GM18861 (cell line): ENCODE measurements around the gene HLA-G.
"Not testable (repeated sequence)": the region's sequence is repeated elsewhere in the genome, so short reads cannot be mapped to it uniquely, and the experiment has no call there.

Experiments
- ATAC-seq: cut with Tn5 transposase; IDR thresholded peaks from one replicate; pipeline ENCODE4 v1.9.1; 2021; ENCODE audit not compliant: unreplicated experiment

HLA-G gene

DNA sequence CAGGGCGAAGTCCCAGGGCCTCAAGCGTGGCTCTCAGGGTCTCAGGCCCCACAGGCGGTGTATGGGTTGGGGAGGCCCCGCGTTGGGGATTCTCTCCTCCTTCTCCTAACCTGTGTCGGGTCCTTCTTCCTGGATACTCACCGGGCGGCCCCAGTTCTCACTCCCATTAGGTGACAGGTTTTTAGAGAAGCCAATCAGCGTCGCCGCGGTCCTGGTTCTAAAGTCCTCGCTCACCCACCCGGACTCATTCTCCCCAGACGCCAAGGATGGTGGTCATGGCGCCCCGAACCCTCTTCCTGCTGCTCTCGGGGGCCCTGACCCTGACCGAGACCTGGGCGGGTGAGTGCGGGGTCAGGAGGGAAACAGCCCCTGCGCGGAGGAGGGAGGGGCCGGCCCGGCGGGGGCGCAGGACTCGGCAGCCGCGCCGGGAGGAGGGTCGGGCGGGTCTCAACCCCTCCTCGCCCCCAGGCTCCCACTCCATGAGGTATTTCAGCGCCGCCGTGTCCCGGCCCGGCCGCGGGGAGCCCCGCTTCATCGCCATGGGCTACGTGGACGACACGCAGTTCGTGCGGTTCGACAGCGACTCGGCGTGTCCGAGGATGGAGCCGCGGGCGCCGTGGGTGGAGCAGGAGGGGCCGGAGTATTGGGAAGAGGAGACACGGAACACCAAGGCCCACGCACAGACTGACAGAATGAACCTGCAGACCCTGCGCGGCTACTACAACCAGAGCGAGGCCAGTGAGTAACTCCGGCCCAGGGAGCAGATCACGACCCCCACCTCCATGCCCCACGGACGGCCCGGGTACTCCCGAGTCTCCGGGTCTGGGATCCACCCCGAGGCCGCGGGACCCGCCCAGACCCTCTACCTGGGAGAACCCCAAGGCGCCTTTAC is at the start of gene HLA-G:
TSS of gene HLA-G (plus strand) at position 247 of the 892 bp plus-strand sequence. CDS start at position 267, 20 bp downstream.
- ATAC-seq: no peak

DNA sequence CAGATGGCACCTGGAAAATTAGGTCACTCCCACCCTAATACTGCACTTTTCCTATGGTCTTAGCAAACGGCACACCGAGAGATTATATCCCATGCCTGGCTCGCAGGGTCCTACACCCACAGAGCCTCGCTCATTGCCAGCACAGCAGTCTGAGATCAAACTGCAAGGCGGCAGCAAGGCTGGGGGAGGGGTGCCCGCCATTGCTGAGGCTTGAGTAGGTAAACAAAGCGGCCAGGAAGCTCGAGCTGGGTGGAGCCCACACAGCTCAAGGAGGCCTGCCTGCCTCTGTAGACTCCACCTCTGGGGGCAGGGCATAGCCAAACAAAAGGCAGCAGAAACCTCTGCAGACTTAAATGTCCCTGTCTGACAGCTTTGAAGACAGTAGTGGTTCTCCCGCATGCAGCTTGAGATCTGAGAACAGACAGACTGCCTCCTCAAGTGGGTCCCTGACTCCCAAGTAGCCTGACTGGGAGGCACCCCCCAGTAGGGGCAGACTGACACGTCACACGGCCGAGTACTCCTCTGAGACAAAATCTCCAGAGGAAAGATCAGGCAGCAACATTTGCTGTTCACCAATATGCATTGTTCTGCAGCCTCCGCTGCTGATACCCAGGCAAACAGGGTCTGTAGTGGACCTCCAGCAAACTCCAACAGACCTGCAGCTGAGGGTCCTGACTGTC is 47.5 kb upstream of the HLA-G start:
- ATAC-seq: not testable (repeated sequence)

DNA sequence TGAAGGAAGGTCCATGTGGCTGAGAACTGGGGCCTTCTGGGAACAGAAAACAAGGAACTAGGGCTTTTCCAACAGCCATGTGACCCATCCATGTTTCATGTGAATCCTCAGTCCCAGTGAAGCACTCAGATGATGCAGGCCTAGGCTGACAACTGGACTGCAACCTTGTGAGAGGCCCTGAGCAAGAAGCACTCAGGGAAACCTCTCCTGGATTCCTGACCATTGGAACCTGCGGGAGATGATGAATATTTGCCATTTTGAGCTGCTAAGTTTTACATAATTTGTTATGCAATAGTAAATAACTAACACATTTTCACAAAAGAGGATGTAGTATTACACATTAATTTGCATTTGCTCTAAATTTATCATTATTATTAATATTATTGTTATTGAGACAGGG is 38.4 kb upstream of the HLA-G start:
- no peak for ATAC-seq

DNA sequence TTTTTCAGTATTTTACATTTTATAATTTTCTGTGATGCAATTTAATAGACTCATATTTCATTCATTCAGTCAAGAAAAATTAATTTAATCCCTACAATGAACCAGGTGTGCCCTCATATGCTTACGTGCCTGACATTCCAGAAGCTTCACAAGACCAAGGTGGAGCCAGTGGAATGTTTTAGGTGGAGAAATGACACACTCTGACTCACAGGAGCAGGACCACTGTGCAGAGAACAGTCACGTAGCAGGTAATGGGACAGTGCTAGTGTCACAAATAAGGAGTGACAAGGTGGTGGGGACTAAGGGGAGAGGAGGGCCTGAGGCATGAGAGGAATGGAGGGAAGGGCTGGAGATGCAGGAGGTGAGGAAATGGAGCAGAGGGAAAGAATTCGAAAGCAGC is 37.0 kb upstream of the HLA-G start:
- no peak for ATAC-seq

DNA sequence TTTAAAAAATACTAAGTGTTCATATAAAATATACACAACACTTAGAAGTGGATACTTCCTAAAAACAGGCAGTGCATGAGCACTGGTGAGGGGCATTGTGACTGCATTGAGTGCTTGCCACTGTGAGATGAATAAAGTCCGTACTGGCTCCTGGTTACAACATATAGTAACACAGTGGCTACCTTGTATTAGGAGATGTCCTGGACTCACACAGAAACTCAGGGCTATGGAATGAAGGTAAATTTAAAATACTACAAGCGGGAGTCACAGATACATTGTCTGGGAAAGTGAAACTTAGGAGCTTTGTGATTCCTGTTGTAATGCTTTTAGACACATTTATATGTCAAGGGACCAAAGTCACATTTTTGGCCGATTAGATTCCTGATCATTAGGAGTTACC is 36.5 kb upstream of the HLA-G start:
- ATAC-seq: no peak

DNA sequence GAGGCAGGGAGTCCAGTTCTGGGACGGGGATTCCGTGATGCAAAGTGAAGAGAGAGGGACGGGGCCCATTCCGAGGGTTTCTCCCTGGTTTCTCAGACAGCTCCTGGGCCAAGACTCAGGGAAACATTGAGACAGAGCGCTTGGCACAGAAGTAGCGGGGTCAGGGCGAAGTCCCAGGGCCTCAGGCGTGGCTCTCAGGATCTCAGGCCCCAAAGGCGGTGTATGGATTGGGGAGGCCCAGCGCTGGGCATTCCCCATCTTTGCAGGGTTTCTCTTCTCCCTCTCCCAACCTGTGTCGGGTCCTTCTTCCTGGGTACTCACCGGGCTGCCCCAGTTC is 35.9 kb upstream of the HLA-G start:
- no peak for ATAC-seq

DNA sequence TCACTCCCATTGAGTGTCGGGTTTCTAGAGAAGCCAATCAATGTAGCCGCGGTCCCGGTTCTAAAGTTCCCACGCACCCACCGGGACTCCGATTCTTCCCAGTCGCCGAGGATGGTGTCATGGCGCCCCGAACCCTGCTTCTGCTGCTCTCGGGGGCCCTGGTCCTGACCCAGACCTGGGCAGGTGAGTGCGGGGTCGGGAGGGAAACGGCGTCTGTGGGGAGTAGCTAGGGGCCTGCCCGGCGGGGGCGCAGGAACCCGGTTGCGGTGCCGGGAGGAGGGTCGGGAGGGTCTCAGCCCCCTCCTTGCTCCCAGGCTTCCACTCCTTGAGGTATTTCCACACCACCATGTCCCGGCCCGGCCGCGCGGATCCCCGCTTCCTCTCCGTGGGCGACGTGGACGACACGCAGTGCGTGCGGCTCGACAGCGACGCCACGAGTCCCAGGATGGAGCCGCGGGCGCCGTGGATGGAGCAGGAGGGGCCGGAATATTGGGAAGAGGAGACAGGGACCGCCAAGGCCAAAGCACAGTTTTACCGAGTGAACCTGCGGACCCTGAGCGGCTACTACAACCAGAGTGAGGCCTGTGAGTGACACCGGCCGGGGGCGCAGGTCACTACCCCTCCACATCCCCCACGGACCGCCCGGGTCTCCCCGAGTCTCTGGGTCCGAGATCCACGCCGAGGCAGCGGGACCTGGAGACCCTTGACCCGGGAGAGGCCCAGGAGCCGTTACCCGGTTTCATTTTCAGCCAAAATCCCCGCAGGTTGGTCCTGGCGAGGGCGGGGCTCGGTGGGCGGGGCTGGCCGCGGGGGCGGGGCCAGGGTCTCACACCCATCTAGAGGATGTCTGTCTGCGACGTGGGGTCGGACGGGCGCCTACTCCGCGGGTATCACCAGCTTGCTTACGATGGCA is 35.2 kb upstream of the HLA-G start:
- no peak for ATAC-seq

DNA sequence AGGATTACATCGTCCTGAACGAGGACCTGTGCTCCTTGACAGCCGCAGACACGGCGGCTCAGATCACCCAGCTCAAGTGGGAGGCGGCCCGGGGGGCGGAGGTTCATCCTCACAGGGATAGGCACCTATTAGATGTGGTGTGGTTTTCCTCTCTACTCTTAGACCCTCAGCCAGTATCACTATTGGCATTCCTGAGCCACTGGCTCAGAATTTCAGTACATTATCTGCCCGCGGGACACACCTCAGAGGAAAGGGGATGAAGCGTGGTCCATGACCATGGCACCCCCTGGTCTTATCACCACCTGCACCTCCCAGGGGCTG is 34.6 kb upstream of the HLA-G start:
- no peak for ATAC-seq

DNA sequence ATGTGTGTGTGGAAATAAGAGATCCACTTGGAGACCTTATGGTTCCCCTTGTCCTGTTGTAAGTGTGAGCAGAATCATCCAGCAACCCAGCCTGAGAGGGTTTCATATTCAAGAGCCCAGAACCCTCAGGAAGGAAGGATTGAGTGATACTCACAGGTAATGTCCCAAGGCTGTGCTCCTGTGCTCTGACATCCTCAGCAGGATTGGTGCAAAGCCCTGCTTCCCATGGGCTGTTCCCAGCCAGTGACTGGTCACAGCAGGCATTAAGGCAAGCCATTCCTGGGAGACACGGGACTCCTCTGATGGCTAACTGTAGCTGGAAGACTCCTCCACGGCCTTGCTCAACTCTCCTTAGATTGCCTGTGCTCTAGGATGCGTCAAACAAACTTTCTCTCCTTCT is 33.8 kb upstream of the HLA-G start:
- no peak for ATAC-seq

DNA sequence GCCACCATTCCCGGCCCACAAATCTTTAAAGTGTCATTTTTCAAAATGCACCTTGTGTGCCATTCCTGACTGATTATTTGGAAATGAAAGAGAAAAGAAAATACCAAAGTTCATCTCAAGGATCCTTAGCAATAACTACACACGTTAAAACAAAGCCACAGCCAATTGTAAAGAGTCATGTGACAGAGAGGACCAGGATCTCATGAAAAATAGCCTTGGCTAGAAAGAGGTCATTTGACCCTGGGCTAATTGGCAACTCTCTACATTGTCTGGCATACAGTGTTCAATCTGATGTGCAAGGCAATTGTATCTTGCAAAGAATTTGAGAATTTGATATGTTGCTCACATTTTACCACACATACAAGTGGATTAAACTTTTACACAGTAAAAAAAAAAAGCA is 31.6 kb upstream of the HLA-G start:
- no peak for ATAC-seq

DNA sequence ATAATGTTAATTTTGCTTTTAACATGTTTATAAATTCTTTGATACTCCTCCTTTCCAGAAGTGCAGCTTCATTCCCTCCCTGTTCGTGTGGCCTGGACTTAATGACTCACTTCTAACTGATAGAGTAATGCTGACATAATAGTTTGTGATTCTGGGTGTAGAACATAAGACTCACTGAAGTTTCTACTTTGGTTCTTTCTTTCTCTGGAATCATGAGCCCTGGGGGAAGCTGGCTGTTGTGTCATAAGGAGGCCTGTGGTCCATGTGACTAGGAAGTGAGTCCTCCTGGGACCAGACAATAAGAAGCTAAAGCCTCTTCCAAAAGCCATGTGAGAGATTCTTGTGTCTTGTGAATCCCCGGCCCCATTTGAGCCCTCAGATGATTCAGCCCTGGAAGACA is 30.5 kb upstream of the HLA-G start:
- no peak for ATAC-seq

DNA sequence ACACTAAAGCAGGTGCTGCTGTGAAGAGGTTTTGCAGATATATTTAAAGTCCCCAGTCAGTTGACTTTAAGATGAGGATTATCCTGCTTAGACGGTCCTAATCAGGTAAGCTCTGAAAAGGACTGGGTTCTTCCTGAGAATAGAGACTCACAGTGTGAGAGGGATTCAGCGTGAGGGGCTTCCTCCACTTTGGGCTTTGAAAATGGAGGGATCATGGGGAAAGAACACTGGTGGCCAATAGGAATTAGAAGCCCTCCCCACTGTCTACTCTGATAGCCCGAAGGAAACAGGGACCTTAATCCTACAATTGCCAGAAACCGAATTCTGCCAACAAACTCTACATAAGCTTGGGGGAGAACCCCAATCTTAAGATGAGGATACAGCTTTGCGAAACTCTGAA is 29.7 kb upstream of the HLA-G start:
- ATAC-seq: no peak

DNA sequence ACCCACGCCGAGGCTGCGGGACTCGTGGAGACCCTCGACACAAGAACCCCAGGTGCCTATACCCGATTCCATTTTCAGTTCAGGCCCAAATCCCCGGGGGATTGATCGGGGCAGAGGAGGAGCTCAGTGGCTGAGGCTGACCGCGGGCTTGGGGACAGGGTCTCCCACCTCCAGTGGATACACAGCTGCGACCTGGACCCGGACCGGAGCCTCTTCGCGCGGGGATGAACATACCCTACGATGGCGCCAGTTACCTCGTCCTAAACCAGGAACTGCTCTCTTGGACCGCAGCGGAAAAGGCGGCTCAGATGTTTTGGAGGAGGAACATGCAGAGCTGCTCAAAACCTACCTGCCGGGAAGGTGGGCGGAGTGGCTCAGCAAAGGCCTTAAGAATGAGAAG is 27.4 kb upstream of the HLA-G start:
- no peak for ATAC-seq

DNA sequence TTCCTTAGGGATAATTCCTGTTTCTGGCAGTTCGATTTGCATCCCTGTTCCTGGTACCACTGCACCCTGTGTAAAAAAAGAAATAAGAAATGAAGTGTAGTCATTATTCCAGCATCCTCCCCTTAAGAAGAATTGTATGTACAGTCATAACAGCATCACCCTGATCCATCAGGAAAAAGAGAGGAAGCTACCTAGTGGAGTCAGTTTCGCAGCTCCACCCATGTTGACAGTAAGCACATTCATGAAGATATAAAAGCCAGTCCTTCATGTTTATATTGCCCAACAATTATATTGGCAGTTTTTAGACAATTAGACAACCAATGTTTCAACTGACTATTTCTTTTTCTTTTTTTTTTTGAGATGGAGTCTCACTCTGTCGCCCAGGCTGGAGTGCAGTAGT is 21.2 kb upstream of the HLA-G start:
- no peak for ATAC-seq

DNA sequence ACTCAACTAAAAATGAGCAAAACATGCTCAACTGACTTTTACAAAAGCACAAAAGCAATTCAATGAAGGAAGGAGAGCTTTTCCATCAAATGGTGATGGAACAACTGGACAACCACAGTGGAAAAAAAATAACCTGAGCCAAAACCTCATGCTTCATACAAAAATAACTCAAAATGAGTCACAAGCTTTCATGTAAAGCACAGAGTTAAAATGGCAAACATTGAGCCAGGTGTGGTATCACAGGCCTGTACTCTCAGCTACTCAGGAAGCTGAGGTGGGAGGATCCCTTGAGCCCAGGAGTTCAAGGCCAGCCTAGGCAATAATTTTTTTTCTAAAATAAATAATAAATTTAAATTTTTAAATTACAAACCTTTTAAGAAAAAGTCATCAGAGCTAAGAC is 18.4 kb upstream of the HLA-G start:
- ATAC-seq: no peak

DNA sequence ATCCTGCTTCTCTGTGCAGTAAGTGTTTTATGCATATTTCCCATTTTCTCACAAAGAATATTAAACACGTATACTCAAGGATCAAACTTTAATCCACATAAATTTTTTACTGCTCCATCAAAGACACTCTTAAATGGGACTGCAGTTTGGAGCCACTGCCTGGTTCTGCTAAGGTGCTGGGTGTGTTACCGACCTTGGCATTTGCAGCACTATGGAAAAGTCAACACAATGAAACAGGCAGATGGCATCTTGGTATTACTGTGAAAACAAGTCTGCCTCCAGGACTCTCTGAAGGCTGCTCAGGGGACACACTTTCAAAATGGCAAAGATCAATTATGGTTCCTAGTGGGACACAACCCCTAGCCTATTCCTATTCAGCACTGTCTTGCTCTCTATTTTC is 17.3 kb upstream of the HLA-G start:
- ATAC-seq: no peak

DNA sequence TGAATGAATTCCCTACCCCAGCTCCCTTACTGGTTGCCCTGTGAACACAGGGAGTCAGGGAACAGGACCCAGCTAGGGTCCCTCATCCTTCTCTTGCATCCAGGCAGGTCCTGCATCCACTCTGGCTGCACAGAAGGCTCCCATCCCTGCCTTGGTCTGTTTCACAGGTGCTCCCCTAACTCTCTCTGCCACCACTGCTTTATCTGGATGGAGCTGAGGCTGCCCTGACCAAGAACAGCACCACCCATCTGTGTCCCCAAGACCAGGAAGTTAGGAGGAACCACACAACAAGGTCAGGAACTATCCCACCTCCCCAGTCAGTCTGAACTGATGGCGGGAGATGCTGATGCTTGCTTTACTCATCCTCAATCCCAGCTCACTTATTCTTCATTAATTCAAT is 16.2 kb upstream of the HLA-G start:
- no peak for ATAC-seq

DNA sequence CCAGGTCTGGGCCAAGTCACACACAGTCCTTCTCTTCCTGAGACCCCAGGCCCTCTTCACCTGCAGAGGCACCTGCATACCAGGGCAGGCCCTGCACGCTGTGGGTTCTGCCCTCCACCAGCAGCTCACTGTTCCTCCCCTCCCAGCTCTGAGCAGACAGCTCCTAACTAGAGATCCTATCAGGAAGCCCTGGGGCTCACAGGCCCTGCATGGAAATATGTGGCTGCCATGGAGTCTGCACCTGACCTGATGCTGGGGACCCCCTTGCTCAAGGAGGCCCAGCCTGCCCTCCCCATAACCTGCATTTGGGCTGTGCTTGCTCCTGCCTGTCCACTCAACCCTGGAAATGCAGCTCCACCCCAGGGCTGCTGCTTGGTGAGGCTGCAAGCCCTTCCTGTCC is 14.6 kb upstream of the HLA-G start:
- no peak for ATAC-seq

DNA sequence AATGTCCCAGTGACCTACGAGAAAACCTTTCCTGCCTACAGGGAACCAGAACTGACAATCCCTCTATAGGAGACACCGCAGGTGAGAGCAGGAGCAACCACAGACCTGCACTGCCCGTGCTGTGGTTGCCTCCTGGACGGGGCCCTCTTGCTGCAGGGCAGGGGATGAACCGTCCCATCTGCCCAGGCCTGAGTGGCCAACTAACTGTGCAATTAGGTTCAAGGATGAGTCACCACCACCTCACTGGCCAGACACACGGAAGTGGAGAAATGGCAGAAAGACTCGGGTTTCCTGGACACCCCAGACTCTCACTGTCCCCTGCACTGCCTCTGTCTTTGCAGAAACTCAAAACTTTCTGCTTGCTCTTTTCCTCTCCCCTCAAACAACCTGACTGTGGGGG is 13.8 kb upstream of the HLA-G start:
- no peak for ATAC-seq

DNA sequence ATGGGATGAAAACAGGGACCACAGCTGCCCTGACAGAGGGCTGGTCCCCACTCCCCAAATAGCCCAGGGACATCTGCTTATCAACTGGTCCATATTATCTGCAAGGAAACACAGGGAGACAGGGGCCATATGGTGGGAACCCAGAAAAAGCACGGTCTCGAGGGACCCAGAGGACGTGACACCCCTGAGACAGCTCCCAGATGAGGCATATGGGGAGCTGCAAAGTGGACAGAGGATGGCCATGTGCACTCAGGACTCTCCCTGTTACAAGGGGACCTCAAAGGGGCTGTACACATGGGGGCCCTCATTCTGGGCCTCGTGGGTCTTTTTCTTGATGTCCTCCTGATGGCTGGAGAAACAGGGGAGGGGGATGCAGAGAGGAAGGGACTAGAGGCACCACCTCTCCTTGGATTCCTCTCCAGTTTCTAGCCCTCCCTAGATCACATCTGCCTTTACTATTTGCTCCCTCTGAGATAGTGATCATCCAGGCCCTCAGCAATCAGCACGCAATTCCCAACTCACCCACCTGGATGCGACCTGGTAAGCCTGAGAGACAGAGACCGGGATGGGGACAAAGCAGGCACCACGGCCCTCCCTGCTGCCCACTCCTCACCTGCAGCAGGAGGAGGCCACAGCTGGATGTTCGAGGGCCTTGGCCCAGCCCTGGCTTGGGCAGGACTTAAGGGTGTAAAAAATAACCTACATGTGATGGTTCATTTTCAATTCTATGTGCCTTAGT is 13.1 kb upstream of the HLA-G start:
- no peak for ATAC-seq

DNA sequence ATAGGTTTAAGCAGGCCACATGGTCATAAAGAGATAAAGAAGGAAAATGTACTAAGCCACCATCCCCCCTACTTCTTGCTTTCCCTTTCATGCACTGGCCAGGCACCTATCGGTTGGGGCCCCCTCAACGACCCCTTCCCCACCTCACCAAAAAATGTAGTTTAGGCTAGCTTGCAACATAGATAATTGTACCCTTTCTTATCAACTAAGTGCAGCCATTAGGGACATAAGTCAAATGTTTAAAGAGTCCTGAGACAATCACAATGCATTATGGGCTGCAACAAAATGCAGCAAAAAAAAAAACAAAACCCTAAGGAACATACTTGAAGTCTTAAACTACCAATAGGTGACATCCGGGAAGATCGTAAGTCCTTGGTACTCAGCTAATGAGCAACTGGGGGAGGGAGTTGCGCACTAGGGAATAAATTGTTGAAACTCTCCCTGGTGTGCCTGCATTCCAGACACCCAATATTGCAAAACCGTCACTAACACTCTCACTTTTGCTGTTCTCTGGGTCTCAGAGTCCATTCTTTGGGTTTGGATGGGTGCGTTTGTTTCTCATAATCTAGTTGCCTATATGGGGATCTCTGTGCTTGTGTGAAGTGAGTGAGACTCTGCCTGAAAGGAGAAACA is 12.4 kb upstream of the HLA-G start:
- ATAC-seq: no peak
